Activated CD8-positive, alpha-beta T cell treated with anti-CD3 and anti-CD28 coated beads, Interleukin-2, amount 10 ng/mL, durations not matched to agents 7 days and 5 days (primary cell): ENCODE results near the gene B4GALNT4. TPM values are rescaled to one million over a fixed set of nuclear protein-coding genes. Genes with fewer than 3 reads are reported as not detected.
"Not testable (repeated sequence)": the region's sequence is repeated elsewhere in the genome, so short reads cannot be mapped to it uniquely, and the experiment has no call there.

Experiments
- ATAC-seq: fragments of 150-1000 bp; cut with Tn5 transposase; one replicate; pipeline ENCODE4 v1.10.0; 2021; ENCODE audit warnings: moderate library complexity
- CTCF ChIA-PET: fragments of 350-600 bp; sonication (Branson Sonifier 250); formaldehyde crosslinking; loops from one replicate; lab custom pipeline; 2021; ENCODE audit warnings: antibody characterized with exemption; lab: Charles Lee
- POLR2A ChIA-PET: fragments of 350-600 bp; sonication (Branson Sonifier 250); formaldehyde crosslinking; loops from one replicate; lab custom pipeline; 2021; ENCODE audit warnings: antibody characterized with exemption; lab: Charles Lee
- DNase-seq: peaks from one replicate; pipeline ENCODE4 v3.0.0-alpha.2; 2020
- H3K27ac Mint-ChIP-seq: one replicate; pipeline ENCODE4 v1.8.0; 2021; ENCODE audit warnings: mild to moderate bottlenecking, mixed read lengths
- H3K27me3 Mint-ChIP-seq: one replicate; pipeline ENCODE4 v1.8.0; 2021; ENCODE audit warnings: low read depth, mixed read lengths
- H3K36me3 Mint-ChIP-seq: one replicate; pipeline ENCODE4 v1.8.0; 2021; ENCODE audit warnings: low read depth, mixed read lengths
- H3K4me1 Mint-ChIP-seq: one replicate; pipeline ENCODE4 v1.8.0; 2021; ENCODE audit warnings: low read depth, mixed read lengths
- H3K4me3 Mint-ChIP-seq: one replicate; pipeline ENCODE4 v1.8.0; 2021; ENCODE audit warnings: mild to moderate bottlenecking, mixed read lengths
- H3K9me3 Mint-ChIP-seq: one replicate; pipeline ENCODE4 v1.8.0; 2022; ENCODE audit warnings: mixed read lengths; ENCODE audit not compliant: insufficient read depth
- total RNA-seq, 2 experiments: library from RNA; stranded (reverse); gene quantifications; one replicate each; pipeline ENCODE4 v1.2.3, GENCODE V29; 2021

The B4GALNT4 gene
- total RNA-seq, 2 experiments from 2014 or later = 0.26 to 0.52 TPM

DNA sequence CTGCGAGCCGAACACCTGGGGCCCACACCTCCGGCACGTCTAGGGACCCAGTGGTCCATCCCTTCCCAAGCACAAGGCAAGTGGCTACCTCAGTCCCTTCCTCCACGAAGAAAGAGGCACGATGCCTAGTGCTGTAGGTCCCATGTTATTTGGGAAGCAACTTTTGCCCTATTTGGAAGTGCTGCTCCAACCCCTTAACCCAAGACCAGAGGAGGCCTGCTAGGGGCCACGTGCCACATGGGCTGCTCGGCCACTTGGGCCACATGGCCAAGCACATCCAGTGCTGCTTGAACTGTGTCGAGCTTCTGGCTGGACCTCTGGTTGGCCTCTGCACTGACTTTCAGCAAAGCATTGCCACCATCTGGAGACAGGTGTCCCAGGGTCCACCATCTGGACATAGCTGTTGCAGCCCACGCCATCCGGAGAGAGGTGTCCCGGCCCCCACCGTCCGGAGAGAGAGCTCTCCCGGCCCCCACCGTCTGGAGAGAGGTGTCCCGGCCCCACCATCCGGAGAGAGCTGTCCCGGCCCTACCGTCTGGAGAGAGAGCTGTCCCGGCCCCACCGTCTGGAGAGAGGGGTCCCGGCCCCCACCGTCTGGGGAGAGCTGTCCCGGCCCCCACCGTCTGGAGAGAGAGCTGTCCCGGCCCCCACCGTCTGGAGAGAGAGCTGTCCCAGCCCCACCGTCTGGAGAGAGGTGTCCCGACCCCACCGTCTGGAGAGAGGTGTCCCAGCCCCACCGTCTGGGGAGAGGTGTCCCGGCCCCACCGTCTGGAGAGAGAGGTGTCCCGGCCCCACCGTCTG is 6.5 kb upstream of the B4GALNT4 start:
- DNase-seq (no peak), ATAC-seq (no peak)
- Mint-ChIP-seq H3K27ac (no peak overlapping the region), H3K9me3 (no peaks in the 10 kb centered on the region), H3K4me1 (peaks cover 17% of the 10 kb centered on the region), H3K27me3 (peaks cover 26% of the 10 kb centered on the region), H3K36me3 (no peaks in the 10 kb centered on the region), H3K4me3 (no peak overlapping the region)
- ChIA-PET POLR2A (interaction anchor here (0.6 kb wide), 1 partner anchor 113 kb away, joined by 5 read pairs; no protein-coding TSS in a partner anchor), CTCF (interaction anchor here (1.1 to 7.3 kb wide), 9 partner anchors 20 to 156 kb away, joined by 3 to 49 read pairs (median 5); partner anchors contain the start of genes BET1L, IFITM2 and RIC8A)

DNA sequence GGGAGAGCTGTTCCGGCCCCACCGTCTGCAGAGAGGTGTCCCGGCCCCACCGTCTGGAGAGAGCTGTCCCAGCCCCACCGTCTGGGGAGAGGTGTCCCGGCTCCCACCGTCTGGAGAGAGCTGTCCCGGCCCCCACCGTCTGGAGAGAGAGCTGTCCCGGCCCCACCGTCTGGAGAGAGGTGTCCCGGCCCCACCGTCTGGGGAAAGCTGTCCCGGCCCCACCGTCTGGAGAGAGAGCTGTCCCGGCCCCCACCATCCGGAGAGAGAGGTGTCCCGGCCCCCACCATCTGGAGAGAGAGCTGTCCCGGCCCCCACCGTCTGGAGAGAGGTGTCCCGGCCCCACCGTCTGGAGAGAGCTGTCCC is 5.9 kb upstream of the B4GALNT4 start:
- ChIA-PET CTCF (interaction anchor here (1.1 to 7.3 kb wide), 8 partner anchors 20 to 156 kb away, joined by 3 to 49 read pairs (median 6); partner anchors contain the start of genes BET1L, IFITM2 and RIC8A), POLR2A (interaction anchor here (0.6 kb wide), 1 partner anchor 113 kb away, joined by 5 read pairs; no protein-coding TSS in a partner anchor)
- not testable (repeated sequence) for H3K4me3 Mint-ChIP-seq, H3K27ac Mint-ChIP-seq, ATAC-seq, DNase-seq, H3K36me3 Mint-ChIP-seq, H3K9me3 Mint-ChIP-seq
- H3K4me1 Mint-ChIP-seq = peaks cover 22% of the 10 kb centered on the region
- peaks cover 31% of the 10 kb centered on the region for H3K27me3 Mint-ChIP-seq

DNA sequence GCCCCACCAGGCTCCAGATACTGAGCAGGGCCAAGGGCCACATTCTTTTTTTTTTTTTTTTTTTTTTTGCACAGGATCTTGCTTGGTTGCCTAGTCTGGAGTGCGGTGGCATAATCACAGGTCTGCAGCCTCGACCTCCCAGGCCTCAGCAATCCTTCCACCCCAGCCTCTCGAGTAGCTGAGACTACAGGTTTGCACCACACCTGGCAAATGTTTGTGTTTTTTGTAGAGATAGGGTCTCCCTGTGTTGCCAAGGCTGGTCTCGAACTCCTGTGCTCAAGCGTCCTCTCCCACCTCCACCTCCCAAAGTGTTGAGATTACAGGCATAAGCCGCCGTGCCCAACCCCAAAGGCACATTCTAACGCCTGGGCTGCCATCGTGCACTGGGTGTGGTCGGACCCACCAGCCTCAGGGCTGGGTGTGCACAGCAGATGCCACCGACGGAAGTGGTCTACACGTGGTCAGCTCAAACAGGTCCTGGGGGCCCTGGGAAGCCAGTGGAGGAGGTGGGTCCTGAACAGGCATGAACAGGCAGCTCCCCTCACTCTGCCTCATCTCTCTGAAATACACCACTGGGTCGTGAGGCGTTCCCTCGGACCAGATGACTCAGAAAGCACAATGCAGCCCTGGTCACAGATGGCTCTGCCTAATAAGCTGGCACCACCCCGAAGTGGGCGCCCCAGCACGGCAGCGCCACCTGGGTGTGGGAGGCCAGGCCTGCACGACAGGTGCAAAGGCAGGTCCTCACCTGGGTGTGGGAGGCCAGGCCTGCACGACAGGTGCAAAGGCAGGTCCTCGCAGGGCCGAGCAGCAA is 5.1 kb upstream of the B4GALNT4 start:
- Mint-ChIP-seq H3K27ac (no peak overlapping the region), H3K4me1 (peaks cover 23% of the 10 kb centered on the region), H3K4me3 (no peak overlapping the region), H3K9me3 (no peaks in the 10 kb centered on the region), H3K36me3 (peaks cover 2% of the 10 kb centered on the region), H3K27me3 (peaks cover 31% of the 10 kb centered on the region)
- ChIA-PET CTCF (interaction anchor here (0.9 to 7.3 kb wide), 10 partner anchors 55 to 157 kb away, joined by 3 to 49 read pairs (median 4); partner anchors contain the start of genes BET1L, IFITM2, IFITM5 and RIC8A), POLR2A (interaction anchor here (0.9 to 1.2 kb wide), 3 partner anchors 47 to 153 kb away, joined by 3 to 5 read pairs (median 4); no protein-coding TSS in a partner anchor)
- ATAC-seq (peak; percentile 76), DNase-seq (peak; percentile 65)

DNA sequence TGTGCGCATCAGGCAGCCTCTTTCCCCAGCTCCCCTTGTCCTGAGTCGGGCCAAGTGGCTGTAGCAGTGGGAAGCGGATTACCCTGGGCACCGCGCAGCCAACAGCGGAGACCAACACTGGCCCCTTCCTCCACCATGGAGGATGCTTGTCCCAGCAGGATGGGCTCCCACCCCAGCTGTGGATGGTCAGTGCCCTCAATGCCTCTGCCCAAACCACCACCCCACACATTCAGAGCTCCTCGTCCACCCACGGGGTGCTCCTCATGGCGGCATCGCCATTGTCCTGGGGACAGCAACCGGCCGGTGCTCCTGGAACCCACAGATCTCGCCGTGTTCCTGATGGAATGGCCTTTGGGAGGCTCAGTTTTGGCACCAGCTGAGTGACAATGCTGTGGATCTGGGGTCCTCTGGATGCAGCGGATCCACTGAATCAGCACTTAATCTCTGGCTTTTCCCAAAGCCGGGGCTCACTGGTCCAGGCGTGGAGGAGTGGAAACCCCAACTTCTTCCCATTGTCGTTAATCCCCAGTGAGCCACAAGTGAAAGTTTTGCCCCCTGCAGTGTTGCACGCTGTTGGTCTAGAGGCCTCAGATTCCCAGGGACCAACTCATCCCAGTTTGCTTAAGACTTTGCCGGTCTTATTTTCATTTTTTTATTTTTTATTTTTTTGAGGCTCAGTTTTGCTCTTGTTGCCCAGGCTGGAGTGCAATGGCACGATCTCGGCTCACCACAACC is 4.1 kb upstream of the B4GALNT4 start:
- H3K4me1 Mint-ChIP-seq = peaks cover 19% of the 10 kb centered on the region
- peaks cover 25% of the 10 kb centered on the region for H3K27me3 Mint-ChIP-seq
- H3K4me3 Mint-ChIP-seq = no peak overlapping the region
- no peak for DNase-seq
- ChIA-PET POLR2A (interaction anchor here (0.9 to 1.2 kb wide), 3 partner anchors 48 to 154 kb away, joined by 3 to 5 read pairs (median 4); no protein-coding TSS in a partner anchor), CTCF (interaction anchor here (0.9 to 7.3 kb wide), 8 partner anchors 56 to 117 kb away, joined by 3 to 49 read pairs (median 5); partner anchors contain the start of genes IFITM2 and IFITM5)
- H3K36me3 Mint-ChIP-seq = peaks cover 2% of the 10 kb centered on the region
- H3K9me3 Mint-ChIP-seq = no peaks in the 10 kb centered on the region
- no peak overlapping the region for H3K27ac Mint-ChIP-seq
- no peak for ATAC-seq

DNA sequence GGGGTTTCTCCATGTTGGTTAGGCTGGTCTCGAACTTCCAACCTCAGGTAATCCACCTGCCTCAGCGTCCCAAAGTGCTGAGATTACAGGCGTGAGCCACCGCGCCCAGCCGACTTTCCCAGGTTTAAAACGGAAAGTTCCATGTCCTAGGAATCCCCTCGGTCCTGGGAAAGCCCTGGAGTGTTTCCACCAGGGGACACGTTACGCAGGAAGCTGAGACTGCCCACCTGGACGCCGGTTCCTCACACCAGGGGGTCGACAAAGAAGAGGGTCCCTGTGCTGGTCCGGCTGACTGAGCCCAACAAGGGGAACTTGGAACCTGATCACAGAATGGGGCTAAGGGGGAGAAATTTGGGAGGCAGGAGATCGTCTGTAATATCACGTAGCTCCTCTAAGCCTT is 3.5 kb upstream of the B4GALNT4 start:
- CTCF ChIA-PET = interaction anchor here (6.2 to 7.3 kb wide), 2 partner anchors 60 to 115 kb away, joined by 32 to 49 read pairs; partner anchors contain the start of gene IFITM2
- Mint-ChIP-seq H3K4me3 (no peak overlapping the region), H3K27ac (no peak overlapping the region), H3K4me1 (peaks cover 19% of the 10 kb centered on the region), H3K36me3 (peaks cover 2% of the 10 kb centered on the region), H3K27me3 (peaks cover 31% of the 10 kb centered on the region), H3K9me3 (no peaks in the 10 kb centered on the region)
- ATAC-seq = no peak
- POLR2A ChIA-PET = no interaction called here
- no peak for DNase-seq

DNA sequence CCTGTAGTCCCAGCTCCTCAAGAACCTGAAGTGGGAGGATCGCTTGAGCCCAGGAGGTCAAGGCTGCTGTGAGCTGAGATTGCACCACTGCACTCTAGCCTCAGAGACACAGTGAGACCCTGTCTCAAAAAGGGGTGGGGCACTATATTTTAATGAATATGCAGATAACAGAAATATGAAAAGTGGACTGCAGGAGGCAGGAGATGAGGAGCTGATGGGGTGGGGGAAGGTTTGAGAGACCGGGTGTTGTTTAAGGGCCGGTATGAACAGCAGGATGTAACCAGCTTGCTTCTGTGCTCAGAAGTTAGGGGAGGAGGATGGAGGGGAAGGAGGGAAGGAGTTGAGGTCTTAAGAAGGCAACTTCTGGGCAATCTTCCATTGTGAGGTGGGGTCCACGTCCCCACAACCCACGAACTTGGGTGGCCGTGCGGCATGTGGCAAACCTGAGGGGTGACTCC is 1.3 kb upstream of the B4GALNT4 start:
- no peak for DNase-seq
- no peak overlapping the region for H3K27ac Mint-ChIP-seq
- H3K9me3 Mint-ChIP-seq = no peaks in the 10 kb centered on the region
- POLR2A ChIA-PET = interaction anchor here (0.6 to 0.8 kb wide), 2 partner anchors 47 to 164 kb away, joined by 3 read pairs; no protein-coding TSS in a partner anchor
- H3K27me3 Mint-ChIP-seq = peaks cover 36% of the 10 kb centered on the region
- ATAC-seq = no peak
- H3K4me1 Mint-ChIP-seq = peaks cover 14% of the 10 kb centered on the region
- no peak overlapping the region for H3K4me3 Mint-ChIP-seq
- CTCF ChIA-PET = interaction anchor here (0.6 to 2.0 kb wide), 5 partner anchors 29 to 117 kb away, joined by 3 to 10 read pairs (median 4); partner anchors contain the start of gene SIGIRR
- peaks cover 2% of the 10 kb centered on the region for H3K36me3 Mint-ChIP-seq

DNA sequence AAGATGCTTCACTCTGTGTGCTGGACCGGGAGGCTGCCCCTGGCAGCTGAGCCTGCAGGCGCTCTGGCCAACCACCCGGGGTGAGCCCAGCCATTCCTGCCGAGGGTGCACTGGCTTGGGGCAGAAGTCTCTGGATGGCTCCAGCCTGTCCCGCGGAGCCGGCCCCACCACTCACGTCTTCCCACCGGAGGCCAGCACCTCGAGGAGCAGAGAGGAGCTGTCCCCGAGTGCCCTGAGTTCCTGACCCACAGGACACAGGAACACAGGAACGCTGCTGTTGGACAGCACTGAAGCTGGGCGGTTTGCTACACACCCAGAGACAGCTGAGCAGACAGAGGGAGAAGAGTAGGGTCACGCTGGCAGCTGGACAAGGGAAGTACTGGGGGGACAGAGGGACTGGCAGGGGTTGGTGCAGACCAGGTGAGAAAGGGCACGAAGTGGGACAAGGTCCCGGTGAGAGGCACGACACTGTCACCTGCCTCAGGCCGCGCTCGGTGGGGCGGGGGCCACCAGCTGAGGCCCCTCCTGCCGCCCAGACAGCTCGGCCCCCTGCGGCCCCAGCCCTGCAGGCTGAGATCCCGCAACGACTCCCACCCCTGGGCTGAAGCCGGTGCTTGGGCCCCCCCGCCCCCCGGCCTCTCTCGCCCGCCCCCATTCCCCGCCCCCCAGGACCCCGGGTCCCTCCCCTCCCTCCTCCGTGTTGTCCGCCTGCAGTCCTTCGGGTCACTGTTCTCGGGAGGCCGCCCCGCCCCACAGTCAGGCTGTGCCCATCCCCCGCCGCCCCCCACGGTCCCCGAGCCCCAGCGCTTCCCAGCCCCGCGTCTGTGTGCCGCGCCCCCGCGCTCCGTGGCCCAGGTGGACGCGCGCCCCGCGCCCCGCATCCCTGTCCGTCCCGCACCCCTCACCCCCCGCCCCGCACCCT is 624 bp upstream of the B4GALNT4 start:
- H3K27me3 Mint-ChIP-seq = peaks cover 36% of the 10 kb centered on the region
- H3K4me3 Mint-ChIP-seq = no peak overlapping the region
- no peak for ATAC-seq
- POLR2A ChIA-PET = interaction anchor here (0.6 to 0.8 kb wide), 2 partner anchors 47 to 165 kb away, joined by 3 read pairs; no protein-coding TSS in a partner anchor
- H3K4me1 Mint-ChIP-seq = peaks cover 14% of the 10 kb centered on the region
- no peak for DNase-seq
- H3K9me3 Mint-ChIP-seq = no peaks in the 10 kb centered on the region
- H3K36me3 Mint-ChIP-seq = peaks cover 2% of the 10 kb centered on the region
- CTCF ChIA-PET = interaction anchor here (0.6 to 2.0 kb wide), 5 partner anchors 28 to 118 kb away, joined by 3 to 10 read pairs (median 4); partner anchors contain the start of gene SIGIRR
- H3K27ac Mint-ChIP-seq = no peak overlapping the region

DNA sequence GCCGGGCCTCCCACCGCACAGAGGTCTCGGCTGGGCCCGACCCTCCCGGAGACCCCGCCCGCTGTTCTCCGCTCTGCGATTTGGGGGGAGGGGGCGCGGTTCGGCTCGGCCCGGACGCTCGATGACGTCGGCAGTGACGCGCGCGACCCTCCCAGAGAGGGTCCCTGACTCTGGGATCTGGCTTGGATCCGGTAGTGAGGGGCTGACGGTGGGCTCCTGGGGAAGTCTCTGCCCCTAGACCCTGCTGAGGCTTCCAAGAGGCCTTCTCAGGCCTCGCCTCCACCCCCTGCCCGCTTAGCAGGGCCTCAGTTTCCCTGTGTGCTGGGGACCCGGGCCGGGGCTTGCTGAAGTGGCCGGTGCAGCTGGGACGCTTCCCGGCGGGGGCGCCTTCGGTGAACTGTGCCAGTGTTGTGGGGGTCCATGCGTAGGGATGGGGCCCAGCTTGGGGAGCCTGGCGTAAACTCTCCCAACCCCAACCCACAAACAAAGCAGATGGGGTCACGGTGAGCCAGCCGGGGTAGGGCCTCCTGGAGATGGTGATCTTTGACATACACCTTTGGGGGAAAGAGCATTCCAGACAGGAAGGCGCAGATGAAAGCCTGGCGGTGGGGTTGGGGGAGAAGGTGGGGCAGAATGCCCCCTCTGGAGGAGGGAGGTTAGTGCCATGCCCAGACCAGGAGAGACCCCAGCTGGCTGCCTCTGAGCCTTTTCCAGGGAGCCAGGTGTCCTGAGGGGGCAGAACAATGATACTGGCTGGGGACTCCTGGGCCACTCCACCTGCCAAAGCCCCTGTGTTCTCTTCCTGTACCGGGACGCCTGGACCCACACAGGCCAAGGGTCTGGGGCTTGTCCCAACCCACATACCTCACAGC is 1.0 kb downstream of the B4GALNT4 start:
- Mint-ChIP-seq H3K4me3 (peak overlapping the region; percentile 37), H3K27ac (no peak overlapping the region), H3K27me3 (peaks cover 36% of the 10 kb centered on the region), H3K4me1 (peaks cover 8% of the 10 kb centered on the region), H3K36me3 (peaks cover 8% of the 10 kb centered on the region), H3K9me3 (no peaks in the 10 kb centered on the region)
- POLR2A ChIA-PET = no interaction called here
- CTCF ChIA-PET = interaction anchor here (1.3 kb wide), 1 partner anchor 119 kb away, joined by 4 read pairs; no protein-coding TSS in a partner anchor
- no peak for DNase-seq
- no peak for ATAC-seq

DNA sequence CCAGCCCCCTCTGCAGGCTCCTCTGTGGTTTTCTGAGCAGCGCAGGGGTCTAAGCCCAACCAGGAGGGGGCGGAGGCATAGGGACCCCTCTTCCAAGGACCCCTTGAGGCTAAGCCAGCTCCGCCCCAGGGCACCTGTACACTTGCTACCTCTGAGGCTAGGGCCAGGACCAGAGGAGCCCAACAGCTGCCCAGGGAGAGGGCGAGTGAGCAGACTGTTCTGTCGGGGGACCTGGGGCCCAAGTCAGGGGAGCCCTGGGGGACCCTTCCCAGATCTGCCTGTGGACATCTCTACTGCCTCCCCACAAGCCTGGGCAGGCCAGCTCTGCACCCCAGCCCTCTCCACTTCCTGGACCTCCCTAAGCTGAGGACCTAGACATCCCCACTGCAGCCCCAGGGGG is 1.8 kb downstream of the B4GALNT4 start:
- POLR2A ChIA-PET = no interaction called here
- Mint-ChIP-seq H3K27me3 (peaks cover 35% of the 10 kb centered on the region), H3K9me3 (no peaks in the 10 kb centered on the region), H3K4me1 (peaks cover 8% of the 10 kb centered on the region), H3K4me3 (no peak overlapping the region), H3K36me3 (peaks cover 8% of the 10 kb centered on the region), H3K27ac (no peak overlapping the region)
- DNase-seq (no peak), ATAC-seq (no peak)
- CTCF ChIA-PET = interaction anchor here (1.3 kb wide), 1 partner anchor 120 kb away, joined by 4 read pairs; no protein-coding TSS in a partner anchor
